A673 (cell line): ENCODE results near the gene SV2C. TPM values are rescaled to one million over a fixed set of nuclear protein-coding genes. Genes with fewer than 3 reads are reported as not detected.
"Not testable (repeated sequence)": the region's sequence is repeated elsewhere in the genome, so short reads cannot be mapped to it uniquely, and the experiment has no call there.

Experiments
- BruUV-seq: library from RNA; stranded (reverse); fragments of 400-500 nt; replicated peaks from 2 replicates; lab custom pipeline; 2021; lab: Mats Ljungman, UMichigan
- CTCF ChIA-PET: fragments of 300-600 bp; sonication (Branson Sonifier 250); formaldehyde crosslinking; loops from one replicate; lab custom pipeline; 2022; ENCODE audit warnings: antibody characterized with exemption; lab: Charles Lee
- POLR2A ChIA-PET: fragments of 300-600 bp; sonication (Branson Sonifier 250); formaldehyde crosslinking; loops from one replicate; lab custom pipeline; 2022; ENCODE audit warnings: antibody characterized with exemption; ENCODE audit not compliant: low non-redundant PET; lab: Charles Lee
- DNase-seq: peaks from one replicate; pipeline ENCODE4 v3.0.0-alpha.2; 2015; ENCODE audit warnings: low spot score
- H3K27ac ChIP-seq: fragments of 200-600 bp; sonication (generic); 2 replicates; pipeline ENCODE4 v1.5.1; 2016; ENCODE audit warnings: mixed run types, low read depth, mild to moderate bottlenecking, mixed read lengths, antibody characterized with exemption, low read length; ENCODE audit not compliant: poor library complexity, severe bottlenecking
- H3K27me3 ChIP-seq: fragments of 200-600 bp; sonication (generic); replicated peaks from 2 replicates; pipeline ENCODE4 v1.6.1; 2017; ENCODE audit warnings: mixed run types, low read depth, mild to moderate bottlenecking, mixed read lengths, antibody characterized with exemption, low read length; ENCODE audit not compliant: insufficient read depth, poor library complexity
- H3K36me3 ChIP-seq: fragments of 200-600 bp; sonication (generic); 2 replicates; pipeline ENCODE4 v1.6.1; 2016; ENCODE audit warnings: mixed run types, mild to moderate bottlenecking, mixed read lengths, antibody characterized with exemption, low read length; ENCODE audit not compliant: insufficient read depth, poor library complexity, severe bottlenecking
- H3K4me1 ChIP-seq: fragments of 200-600 bp; sonication (generic); 2 replicates; pipeline ENCODE4 v1.6.1; 2017; ENCODE audit warnings: mixed run types, mild to moderate bottlenecking, mixed read lengths, antibody characterized with exemption, low read length; ENCODE audit not compliant: insufficient read depth, poor library complexity, severe bottlenecking
- H3K4me3 ChIP-seq: fragments of 200-600 bp; sonication (generic); 2 replicates; pipeline ENCODE4 v1.5.1; 2016; ENCODE audit warnings: low read depth, mixed run types, mild to moderate bottlenecking, mixed read lengths, low read length; ENCODE audit not compliant: poor library complexity, severe bottlenecking
- H3K9me3 ChIP-seq: fragments of 200-600 bp; sonication (generic); 2 replicates; pipeline ENCODE4 v1.6.1; 2016; ENCODE audit warnings: mixed run types, low read depth, mild to moderate bottlenecking, mixed read lengths, antibody characterized with exemption, low read length; ENCODE audit not compliant: poor library complexity, severe bottlenecking
- CTCF ChIP-seq: fragments of 300-800, 200-600 bp; sonication (generic); conservative IDR thresholded peaks from 2 replicates; pipeline ENCODE4 v1.5.1; 2017; ENCODE audit warnings: low read depth, mild to moderate bottlenecking, antibody characterized with exemption, low read length, moderate library complexity, mixed read lengths
- EZH2 ChIP-seq: fragments of 200-600 bp; sonication (generic); IDR thresholded peaks from 2 replicates; pipeline ENCODE4 v1.6.1; 2017; ENCODE audit warnings: borderline replicate concordance, low read depth, mild to moderate bottlenecking, mixed read lengths, antibody characterized with exemption, low read length; ENCODE audit not compliant: poor library complexity, severe bottlenecking
- intact Hi-C: fragments of 100-400 bp; cut with micrococcal nuclease; formaldehyde crosslinking; loops from one replicate; pipeline ENCODE4 v1.10.0; 2022; ENCODE audit not compliant: unreplicated experiment
- total RNA-seq: library from RNA; stranded (reverse); gene quantifications from 2 replicates; pipeline ENCODE4 v1.2.3, GENCODE V29; 2021

The SV2C gene
- total RNA-seq, 1 experiment from 2014 or later, result 3.1 TPM

- TF ChIP-seq EZH2 (no peak), CTCF (no peak)
- Histone ChIP-seq H3K4me1 (peaks cover 6% of the 10 kb centered on the region), H3K27me3 (peaks cover 79% of the 10 kb centered on the region), H3K9me3 (no peaks in the 10 kb centered on the region), H3K4me3 (peak overlapping the region; percentile 47), H3K36me3 (no peaks in the 10 kb centered on the region), H3K27ac (peak overlapping the region; percentile 70)
- DNase-seq, result peak; percentile 63
- ChIA-PET POLR2A (no interaction called here), CTCF (interaction anchor here (1.0 kb wide), 1 partner anchor 172 kb away, joined by 3 read pairs; no protein-coding TSS in a partner anchor)
- intact Hi-C loops, result loop anchor here (5.0 kb wide), 1 partner anchor 93 kb away; no protein-coding TSS in a partner anchor
- TSS peak; percentile 38 for BruUV-seq
These were observed 1.5 kb downstream of the SV2C start for GRCh38 chr5:76084496-76085242.

- H3K9me3 ChIP-seq, result no peaks in the 10 kb centered on the region
- no peak for DNase-seq
- CTCF ChIA-PET, result interaction anchor here (0.7 to 1.0 kb wide), 2 partner anchors 171 to 937 kb away, joined by 3 read pairs; no protein-coding TSS in a partner anchor
- H3K4me1 ChIP-seq, result peaks cover 6% of the 10 kb centered on the region
- TF ChIP-seq CTCF (no peak), EZH2 (peak; percentile 66)
- POLR2A ChIA-PET, result no interaction called here
- no peaks in the 10 kb centered on the region for H3K36me3 ChIP-seq
- peak overlapping the region; percentile 47 for H3K4me3 ChIP-seq
- H3K27me3 ChIP-seq, result peaks cover 73% of the 10 kb centered on the region
- intact Hi-C loops, result no loop called here
- no TSS peak for BruUV-seq
- H3K27ac ChIP-seq, result peak overlapping the region; percentile 61
These were observed 2.0 kb downstream of the SV2C start for GRCh38 chr5:76085243-76085579.

- Histone ChIP-seq H3K27ac (no peak overlapping the region), H3K27me3 (peaks cover 64% of the 10 kb centered on the region), H3K4me1 (peaks cover 6% of the 10 kb centered on the region), H3K36me3 (no peaks in the 10 kb centered on the region), H3K4me3 (no peak overlapping the region), H3K9me3 (no peaks in the 10 kb centered on the region)
- no peak for DNase-seq
- no TSS peak for BruUV-seq
- intact Hi-C loops, result no loop called here
- ChIA-PET POLR2A (interaction anchor here (0.6 kb wide), 1 partner anchor 85 kb away, joined by 4 read pairs; no protein-coding TSS in a partner anchor), CTCF (no interaction called here)
- TF ChIP-seq EZH2 (no peak), CTCF (no peak)
These were observed 2.9 kb downstream of the SV2C start for GRCh38 chr5:76086095-76086494.

- CTCF ChIA-PET, DNase-seq, H3K27ac ChIP-seq, H3K9me3 ChIP-seq, H3K4me3 ChIP-seq, H3K36me3 ChIP-seq, POLR2A ChIA-PET, H3K4me1 ChIP-seq, BruUV-seq, intact Hi-C loops: not testable (repeated sequence)
- H3K27me3 ChIP-seq, result peaks cover 34% of the 10 kb centered on the region
These were observed 6.0 kb downstream of the SV2C start for GRCh38 chr5:76089156-76089555.
